CD14-positive monocyte (primary cell): ENCODE results near the gene KBTBD8. TPM values are rescaled to one million over a fixed set of nuclear protein-coding genes. Genes with fewer than 3 reads are reported as not detected.
A peak's percentile ranks its signal among the peaks of the same experiment; 100 is the strongest.

Experiments
- DNase-seq, 3 donors: peaks; one replicate each; pipeline ENCODE4 v3.0.0-alpha.2; 2011 to 2022
- H2AFZ ChIP-seq: 2 replicates; pipeline ENCODE4 v1.6.0; 2012; ENCODE audit warnings: mild to moderate bottlenecking, low read depth, low read length, inconsistent platforms; ENCODE audit not compliant: insufficient read depth, poor library complexity, severe bottlenecking
- H3K27ac ChIP-seq, 2 donors: 1 replicate in 1 of 2; 2 replicates in 1 of 2; pipeline ENCODE4 v1.5.1; 2012 to 2013; ENCODE audit warnings: low read length in 2 of 2, control low read depth in 1 of 2, inconsistent platforms in 1 of 2, low read depth in 1 of 2, mild to moderate bottlenecking in 1 of 2
- H3K27me3 ChIP-seq, 2 donors: one replicate each; pipeline versions ENCODE4 v1.6.0 to v1.6.1; 2011 to 2013; ENCODE audit warnings: low read length in 2 of 2; ENCODE audit not compliant: control insufficient read depth in 2 of 2, insufficient read depth in 2 of 2
- H3K36me3 ChIP-seq, 2 donors: replicated peaks in 1 of 2; 1 replicate in 1 of 2; 2 replicates in 1 of 2; pipeline versions ENCODE4 v1.5.1 to v1.6.1; 2012 to 2013; ENCODE audit warnings: low read length in 2 of 2, control low read depth in 1 of 2, inconsistent platforms in 1 of 2, mild to moderate bottlenecking in 1 of 2; ENCODE audit not compliant: insufficient read depth in 2 of 2, control insufficient read depth in 1 of 2
- H3K4me1 ChIP-seq, 2 donors: 1 replicate in 1 of 2; 2 replicates in 1 of 2; pipeline versions ENCODE4 v1.5.1 to v1.6.1; 2012 to 2013; ENCODE audit warnings: low read length in 2 of 2, control low read depth in 1 of 2, inconsistent platforms in 1 of 2, mild to moderate bottlenecking in 1 of 2, moderate library complexity in 1 of 2; ENCODE audit not compliant: insufficient read depth in 2 of 2, control insufficient read depth in 1 of 2
- H3K4me2 ChIP-seq: replicated peaks from 2 replicates; pipeline ENCODE3; 2012; ENCODE audit warnings: low read length, moderate library complexity, mild to moderate bottlenecking; ENCODE audit not compliant: poor library complexity, severe bottlenecking; ENCODE audit errors: extremely low read depth
- H3K4me3 ChIP-seq, 3 experiments: fragments of 200-600 bp in 1 of 3; sonication (generic) in 1 of 3; replicated peaks in 1 of 3; 1 replicate in 2 of 3; 2 replicates in 1 of 3; pipeline ENCODE4 v1.5.1; 2011 to 2013; ENCODE audit warnings: low read length in 3 of 3, mild to moderate bottlenecking in 3 of 3, control low read depth in 2 of 3, low read depth in 2 of 3, inconsistent platforms in 1 of 3, moderate library complexity in 1 of 3
- H3K79me2 ChIP-seq: 2 replicates; pipeline ENCODE4 v1.6.0; 2012; ENCODE audit warnings: mild to moderate bottlenecking, control low read depth, inconsistent platforms, low read length, moderate library complexity; ENCODE audit not compliant: insufficient read depth
- H3K9ac ChIP-seq: 2 replicates; pipeline ENCODE4 v1.6.0; 2017; ENCODE audit warnings: low read length, mild to moderate bottlenecking; ENCODE audit not compliant: insufficient read depth, poor library complexity, severe bottlenecking
- H3K9me3 ChIP-seq, 2 donors: replicated peaks in 1 of 2; 1 replicate in 1 of 2; 2 replicates in 1 of 2; pipeline versions ENCODE4 v1.5.1 to v1.6.1; 2012 to 2013; ENCODE audit warnings: low read length in 2 of 2, control low read depth in 1 of 2; ENCODE audit not compliant: control insufficient read depth in 1 of 2, insufficient read depth in 1 of 2
- H4K20me1 ChIP-seq: 2 replicates; pipeline ENCODE4 v1.6.0; 2012; ENCODE audit warnings: mild to moderate bottlenecking, low read length, control low read depth, moderate library complexity; ENCODE audit not compliant: insufficient read depth
- H3K27ac Mint-ChIP-seq, 7 donors: one replicate each; pipeline ENCODE4 v1.8.0; 2020; ENCODE audit warnings: mild to moderate bottlenecking in 7 of 7, mixed read lengths in 7 of 7, moderate library complexity in 6 of 7, inconsistent platforms in 2 of 7
- H3K27me3 Mint-ChIP-seq, 3 donors: one replicate each; pipeline ENCODE4 v1.8.0; 2021 to 2022; ENCODE audit warnings: low read depth in 3 of 3, mild to moderate bottlenecking in 3 of 3, mixed read lengths in 3 of 3, moderate library complexity in 3 of 3, inconsistent platforms in 1 of 3
- H3K36me3 Mint-ChIP-seq, 2 donors: one replicate each; pipeline ENCODE4 v1.8.0; 2020; ENCODE audit warnings: mixed read lengths in 2 of 2, inconsistent platforms in 1 of 2, mild to moderate bottlenecking in 1 of 2
- H3K4me1 Mint-ChIP-seq: one replicate; pipeline ENCODE4 v1.8.0; 2020; ENCODE audit warnings: mild to moderate bottlenecking, mixed read lengths
- H3K4me3 Mint-ChIP-seq, 2 donors: one replicate each; pipeline ENCODE4 v1.8.0; 2020; ENCODE audit warnings: mild to moderate bottlenecking in 2 of 2, mixed read lengths in 2 of 2, moderate library complexity in 1 of 2
- H3K9me3 Mint-ChIP-seq, 7 donors: one replicate each; pipeline ENCODE4 v1.8.0; 2020 to 2022; ENCODE audit warnings: mixed read lengths in 7 of 7, mild to moderate bottlenecking in 6 of 7, moderate library complexity in 6 of 7, inconsistent platforms in 2 of 7
- WGBS: methylation state at CpG from one replicate; pipeline ENCODE4 v1.1.5; 2013; ENCODE audit warnings: missing lambda C conversion rate; ENCODE audit not compliant: insufficient coverage; 5-methylcytosine and 5-hydroxymethylcytosine counted together
- intact Hi-C, 2 donors: fragments of 100-400 bp; cut with micrococcal nuclease; formaldehyde crosslinking; loops; one replicate each; pipeline versions ENCODE4 v1.15.0 to v1.15.1; 2023
- polyA plus RNA-seq, 3 donors: library from polyadenylated mRNA; depleted of rRNA in 1 of 3; unstranded in 2 of 3; stranded (reverse) in 1 of 3; fragments of 300-500 nt in 2 of 3; fragments of >200 nt in 1 of 3; fragmentation: Illumina TruSeq in 2 of 3; gene quantifications; 1 replicate in 2 of 3; 2 replicates in 1 of 3; pipeline ENCODE4 v1.2.3, GENCODE V29; 2012 to 2021
- TF ChIP-seq, protein P1 (sequence below): fragments of 200-600 bp; IDR thresholded peaks from one replicate; pipeline ENCODE4 v1.8.0; 2022; ENCODE audit warnings: antibody characterized with exemption, mild to moderate bottlenecking

KBTBD8 gene
- polyA plus RNA-seq, 3 donors, result 3.0 to 11.7 (median 3.2) TPM

DNA sequence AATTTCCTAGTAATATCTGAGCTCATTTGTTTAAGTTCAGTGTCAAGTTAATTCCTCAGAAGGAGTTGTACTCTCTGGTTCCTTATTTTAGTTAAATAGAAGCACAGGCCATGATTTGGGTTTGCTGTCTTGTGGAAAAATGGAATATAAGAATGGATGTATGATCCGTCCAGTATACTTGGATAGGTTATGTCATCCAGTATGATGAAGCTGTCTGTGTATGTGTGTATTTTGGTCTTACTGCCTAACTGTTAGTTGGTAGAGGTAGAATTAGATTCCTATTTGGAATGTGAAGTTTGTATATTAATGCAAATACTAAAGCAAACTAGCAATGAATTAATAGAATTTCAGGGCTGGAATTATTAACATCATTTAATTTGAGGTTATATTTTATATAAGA, 7.9 kb downstream of the KBTBD8 start:
- no peak overlapping the region for H3K4me3 Mint-ChIP-seq
- H3K27me3 Mint-ChIP-seq, result no peaks in the 10 kb centered on the region
- no peaks in the 10 kb centered on the region for H3K27me3 ChIP-seq
- no peak overlapping the region for H3K4me2 ChIP-seq
- intact Hi-C loops, result no loop called here
- no peaks in the 10 kb centered on the region for H3K9me3 Mint-ChIP-seq
- no peak overlapping the region for H2AFZ ChIP-seq
- no peak overlapping the region for H3K27ac ChIP-seq
- peaks cover 45 to 81% of the 10 kb centered on the region in 2 donors for H3K36me3 ChIP-seq
- H3K36me3 Mint-ChIP-seq, result peaks cover 61 to 69% of the 10 kb centered on the region in 2 donors
- WGBS, result 85% methylated on average over 1 of the region's 1 CpG
- no peaks in the 10 kb centered on the region for H3K4me1 ChIP-seq
- H3K9me3 ChIP-seq, result no peaks in the 10 kb centered on the region
- peaks cover 11% of the 10 kb centered on the region for H3K4me1 Mint-ChIP-seq
- peaks cover 27% of the 10 kb centered on the region for H3K79me2 ChIP-seq
- H3K4me3 ChIP-seq, result no peak overlapping the region
- no peaks in the 10 kb centered on the region for H4K20me1 ChIP-seq
- H3K9ac ChIP-seq, result no peak overlapping the region
- peak overlapping the region in 2 of 7 donors; percentile 32 to 50 for H3K27ac Mint-ChIP-seq
- TF ChIP-seq, protein P1, sequence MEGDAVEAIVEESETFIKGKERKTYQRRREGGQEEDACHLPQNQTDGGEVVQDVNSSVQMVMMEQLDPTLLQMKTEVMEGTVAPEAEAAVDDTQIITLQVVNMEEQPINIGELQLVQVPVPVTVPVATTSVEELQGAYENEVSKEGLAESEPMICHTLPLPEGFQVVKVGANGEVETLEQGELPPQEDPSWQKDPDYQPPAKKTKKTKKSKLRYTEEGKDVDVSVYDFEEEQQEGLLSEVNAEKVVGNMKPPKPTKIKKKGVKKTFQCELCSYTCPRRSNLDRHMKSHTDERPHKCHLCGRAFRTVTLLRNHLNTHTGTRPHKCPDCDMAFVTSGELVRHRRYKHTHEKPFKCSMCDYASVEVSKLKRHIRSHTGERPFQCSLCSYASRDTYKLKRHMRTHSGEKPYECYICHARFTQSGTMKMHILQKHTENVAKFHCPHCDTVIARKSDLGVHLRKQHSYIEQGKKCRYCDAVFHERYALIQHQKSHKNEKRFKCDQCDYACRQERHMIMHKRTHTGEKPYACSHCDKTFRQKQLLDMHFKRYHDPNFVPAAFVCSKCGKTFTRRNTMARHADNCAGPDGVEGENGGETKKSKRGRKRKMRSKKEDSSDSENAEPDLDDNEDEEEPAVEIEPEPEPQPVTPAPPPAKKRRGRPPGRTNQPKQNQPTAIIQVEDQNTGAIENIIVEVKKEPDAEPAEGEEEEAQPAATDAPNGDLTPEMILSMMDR, result no peak
- DNase-seq, result no peak

DNA sequence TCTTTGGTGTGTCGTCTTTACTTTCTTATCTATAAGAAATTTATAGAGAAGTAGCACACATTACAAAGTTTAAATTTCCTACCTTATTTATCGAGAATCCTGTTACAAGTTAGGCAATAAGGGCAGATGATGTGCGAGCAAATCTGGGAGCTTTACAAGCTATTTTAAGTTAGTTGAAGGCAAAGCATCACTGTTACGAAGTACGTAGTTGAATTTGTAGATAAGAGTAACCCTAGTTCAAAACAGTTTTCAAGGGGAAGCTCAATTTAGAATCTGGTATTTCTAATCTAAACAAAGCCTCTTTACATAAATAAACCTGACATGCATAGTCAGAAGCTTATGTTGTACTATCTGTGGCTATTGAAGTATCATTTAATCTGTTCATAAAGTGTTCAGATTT, 8.4 kb downstream of the KBTBD8 start:
- H3K4me1 Mint-ChIP-seq, result peaks cover 7% of the 10 kb centered on the region
- H3K4me3 ChIP-seq, result no peak overlapping the region
- peaks cover 62 to 67% of the 10 kb centered on the region in 2 donors for H3K36me3 Mint-ChIP-seq
- H3K9me3 Mint-ChIP-seq, result no peaks in the 10 kb centered on the region
- intact Hi-C loops, result no loop called here
- DNase-seq, result no peak
- TF ChIP-seq, protein P1, result no peak
- H3K4me1 ChIP-seq, result no peaks in the 10 kb centered on the region
- H3K27ac ChIP-seq, result no peak overlapping the region
- no peaks in the 10 kb centered on the region for H4K20me1 ChIP-seq
- H3K4me2 ChIP-seq, result no peak overlapping the region
- peaks cover 45 to 85% of the 10 kb centered on the region in 2 donors for H3K36me3 ChIP-seq
- H3K79me2 ChIP-seq, result peaks cover 22% of the 10 kb centered on the region
- no peak overlapping the region for H3K9ac ChIP-seq
- H3K9me3 ChIP-seq, result no peaks in the 10 kb centered on the region
- WGBS, result no CpG with 5 or more reads among the region's 5 CpGs
- no peaks in the 10 kb centered on the region for H3K27me3 Mint-ChIP-seq
- no peaks in the 10 kb centered on the region for H3K27me3 ChIP-seq
- no peak overlapping the region for H2AFZ ChIP-seq
- no peak overlapping the region for H3K4me3 Mint-ChIP-seq
- H3K27ac Mint-ChIP-seq, result no peak overlapping the region
